ENCODE results near the gene OR51I2. TPM values are rescaled to one million over a fixed set of nuclear protein-coding genes. Genes with fewer than 3 reads are reported as not detected.

The OR51I2 gene
- total and polyA plus RNA-seq, 2 of the 13 experiments (the other 11 are each of a cell fraction or from before 2014, with no cell fraction given): not detected

GRCh38 chr11:5489576-5490357 lies 40.6 kb downstream of the OR51I2 start (continued):
- no peak for TF ChIP-seq ZMYM3 (CRISPR knock-in tag; IDR thresholded peaks at IDR 0.05)

GRCh38 chr11:5499671-5500070 lies 50.5 kb downstream of the OR51I2 start:
- Histone ChIP-seq H3K9ac (ENCODE audit: insufficient read depth, low read depth, low read length) (no peak overlapping the region), H3K4me2 (ENCODE audit: low read depth, low read length) (no peak overlapping the region), H3K79me2 (ENCODE audit: insufficient read depth, low read length) (no peaks in the 10 kb centered on the region), H3K9me3 (ENCODE audit: low read length) (no peaks in the 10 kb centered on the region), H4K20me1 (ENCODE audit: insufficient read depth, low read length) (no peaks in the 10 kb centered on the region; the same call in 1 of the 2 replicates), H3K36me3 (replicated peaks in 1 of 2; ENCODE audit: control insufficient read depth in 1 of 2, insufficient read depth in 2 of 2, low read length in 2 of 2) (no peaks in the 10 kb centered on the region), H3K4me3 (replicated peaks in 1 of 3; ENCODE audit: insufficient read depth in 1 of 3, low read depth in 2 of 3, low read length in 3 of 3) (no peak overlapping the region), H3K4me1 (ENCODE audit: insufficient read depth, low read length) (no peaks in the 10 kb centered on the region), H2AFZ (ENCODE audit: low read length) (no peak overlapping the region), H3K27me3 (ENCODE audit: control insufficient read depth in 1 of 2, insufficient read depth in 2 of 2, low read length in 2 of 2) (peaks cover 0 to 12% of the 10 kb centered on the region in 2 experiments; a peak in 1 of 5 replicates), H3K27ac (ENCODE audit: extremely low read length, insufficient read depth, low read length) (no peak overlapping the region)
- intact Hi-C loops (cut with micrococcal nuclease; ENCODE audit: unreplicated experiment): no loop called here
- ChIA-PET CTCF (ENCODE audit: low intra/inter-chr PET ratio, low total read pairs) (no interaction called here), POLR2A (no interaction called here)
- ATAC-seq (no peak), FAIRE-seq (no peak), DNase-seq (ENCODE audit: low spot score) (no peak)
- TF ChIP-seq GPN1 (CRISPR knock-in tag; IDR thresholded peaks at IDR 0.05; ENCODE audit: borderline replicate concordance) (no peak), ZNF510 (CRISPR knock-in tag; IDR thresholded peaks at IDR 0.05; ENCODE audit: low read depth) (no peak)
- WGBS (ENCODE audit: low lambda C conversion rate): 3% methylated on average over 2 of the region's 2 CpGs
- in situ Hi-C loops (cut with HindIII; ENCODE audit: extremely low pct_ligation_motif_present, low pct_unique_long_range_greater_than_20kb): no loop called here
- no TSS peak for BruUV-seq (replicated peaks)

GRCh38 chr11:5500393-5500801 lies 51.3 kb downstream of the OR51I2 start:
- Histone ChIP-seq H2AFZ (ENCODE audit: low read length) (no peak overlapping the region), H3K4me1 (ENCODE audit: insufficient read depth, low read length) (no peaks in the 10 kb centered on the region), H3K4me2 (ENCODE audit: low read depth, low read length) (no peak overlapping the region), H3K27me3 (ENCODE audit: control insufficient read depth in 1 of 2, insufficient read depth in 2 of 2, low read length in 2 of 2) (peaks cover 0 to 12% of the 10 kb centered on the region in 2 experiments; a peak in 1 of 5 replicates), H3K27ac (ENCODE audit: extremely low read length, insufficient read depth, low read length) (no peak overlapping the region), H4K20me1 (ENCODE audit: insufficient read depth, low read length) (no peaks in the 10 kb centered on the region; the same call in 1 of the 2 replicates), H3K36me3 (replicated peaks in 1 of 2; ENCODE audit: control insufficient read depth in 1 of 2, insufficient read depth in 2 of 2, low read length in 2 of 2) (no peaks in the 10 kb centered on the region), H3K4me3 (replicated peaks in 1 of 3; ENCODE audit: insufficient read depth in 1 of 3, low read depth in 2 of 3, low read length in 3 of 3) (no peak overlapping the region), H3K79me2 (ENCODE audit: insufficient read depth, low read length) (no peaks in the 10 kb centered on the region), H3K9ac (ENCODE audit: insufficient read depth, low read depth, low read length) (no peak overlapping the region), H3K9me3 (ENCODE audit: low read length) (no peaks in the 10 kb centered on the region)
- BruUV-seq (replicated peaks): no TSS peak
- TF ChIP-seq CHD4 (IDR thresholded peaks at IDR 0.05; ENCODE audit: borderline replicate concordance, low read length) (no peak), ATF6 (CRISPR knock-in tag; conservative IDR thresholded peaks at IDR 0.05) (no peak), POLR2G (IDR thresholded peaks at IDR 0.05; ENCODE audit: low read depth, low read length) (no peak), MZF1 (CRISPR knock-in tag; IDR thresholded peaks at IDR 0.05; ENCODE audit: borderline replicate concordance) (no peak), ZNF354B (CRISPR knock-in tag; IDR thresholded peaks at IDR 0.05) (no peak), MAFF (IDR thresholded peaks at IDR 0.05; ENCODE audit: low read depth, low read length) (no peak), ZNF782 (CRISPR knock-in tag; IDR thresholded peaks at IDR 0.05; ENCODE audit: borderline replicate concordance) (no peak), MAF1 (CRISPR knock-in tag; IDR thresholded peaks at IDR 0.05; ENCODE audit: borderline replicate concordance) (no peak), NRL (CRISPR knock-in tag; IDR thresholded peaks at IDR 0.05; ENCODE audit: borderline replicate concordance) (no peak), MLX (CRISPR knock-in tag; IDR thresholded peaks at IDR 0.05) (no peak)
- DNase-seq (ENCODE audit: low spot score) (no peak), FAIRE-seq (no peak), ATAC-seq (no peak)
- WGBS (ENCODE audit: low lambda C conversion rate): 38% methylated on average over 6 of the region's 6 CpGs
- in situ Hi-C loops (cut with HindIII; ENCODE audit: extremely low pct_ligation_motif_present, low pct_unique_long_range_greater_than_20kb) (no loop called here), intact Hi-C loops (cut with micrococcal nuclease; ENCODE audit: unreplicated experiment) (no loop called here)
- ChIA-PET POLR2A (no interaction called here), CTCF (ENCODE audit: low intra/inter-chr PET ratio, low total read pairs) (no interaction called here)

Data from HepG2 (cell line).